ENCODE results near the gene ANO8. TPM values are rescaled to one million over a fixed set of nuclear protein-coding genes. Genes with fewer than 3 reads are reported as not detected.

Gene ANO8
- total RNA-seq, 4 donors from 2014 or later = 6.2 to 24.5 (median 9.9) TPM

DNA sequence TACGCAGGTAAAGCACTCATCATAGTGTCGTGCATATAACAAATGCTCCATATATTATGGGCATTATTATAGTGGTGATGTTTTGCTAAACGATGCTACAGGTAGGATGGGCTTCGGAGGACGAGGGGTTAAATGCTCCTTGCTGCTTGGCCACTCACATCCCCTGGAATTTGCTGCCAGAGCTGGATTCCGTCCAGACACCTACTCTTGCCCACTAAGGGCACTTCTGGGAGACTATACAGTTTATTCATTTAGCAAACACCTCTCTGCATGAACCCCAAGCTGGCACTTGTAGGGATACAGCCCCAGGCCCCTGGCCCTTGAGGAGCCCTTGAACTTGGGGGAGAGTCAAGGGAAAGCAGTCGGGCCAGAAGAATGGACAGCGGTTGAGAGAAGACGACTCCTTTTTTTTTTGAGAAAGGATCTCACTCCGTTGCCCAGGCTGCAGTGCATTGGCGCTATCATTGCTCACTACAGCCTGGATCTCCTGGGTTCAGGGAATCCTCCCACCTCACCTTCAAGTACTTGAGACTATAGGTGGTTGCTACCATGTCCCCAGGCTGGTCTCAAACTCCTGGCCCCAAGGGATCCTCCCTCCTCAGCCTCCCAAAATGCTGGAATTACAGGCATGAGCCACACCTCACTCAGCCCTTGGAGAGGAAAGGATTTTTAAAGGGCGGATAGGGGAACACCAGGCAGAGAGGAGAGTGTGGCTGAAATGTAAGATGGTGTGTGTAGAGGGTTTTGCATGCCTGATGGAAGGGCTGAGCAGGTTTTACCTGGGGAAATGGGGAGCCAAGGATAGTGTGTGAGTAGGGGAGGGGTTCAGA, 30.1 kb downstream of the ANO8 start:
- no peaks in the 10 kb centered on the region for H3K36me3 ChIP-seq
- peak overlapping the region; percentile 92 to 94 (median 94) for H3K27ac ChIP-seq
- in situ Hi-C loops (cut with MboI; ENCODE audit: low sequenced_read_pairs in 4 of 4) (no loop called here), intact Hi-C loops (cut with DNase I; ENCODE audit: low total_unique reads) (loop anchor here (1.0 kb wide), 3 partner anchors 37 to 229 kb away; partner anchors contain the start of genes BABAM1, HAUS8 and MYO9B)
- no peaks in the 10 kb centered on the region for H3K27me3 ChIP-seq
- H3K4me3 ChIP-seq = peak overlapping the region; percentile 64 to 83 (median 72)
- no peak for DNase-seq
- TF ChIP-seq, protein P1, sequence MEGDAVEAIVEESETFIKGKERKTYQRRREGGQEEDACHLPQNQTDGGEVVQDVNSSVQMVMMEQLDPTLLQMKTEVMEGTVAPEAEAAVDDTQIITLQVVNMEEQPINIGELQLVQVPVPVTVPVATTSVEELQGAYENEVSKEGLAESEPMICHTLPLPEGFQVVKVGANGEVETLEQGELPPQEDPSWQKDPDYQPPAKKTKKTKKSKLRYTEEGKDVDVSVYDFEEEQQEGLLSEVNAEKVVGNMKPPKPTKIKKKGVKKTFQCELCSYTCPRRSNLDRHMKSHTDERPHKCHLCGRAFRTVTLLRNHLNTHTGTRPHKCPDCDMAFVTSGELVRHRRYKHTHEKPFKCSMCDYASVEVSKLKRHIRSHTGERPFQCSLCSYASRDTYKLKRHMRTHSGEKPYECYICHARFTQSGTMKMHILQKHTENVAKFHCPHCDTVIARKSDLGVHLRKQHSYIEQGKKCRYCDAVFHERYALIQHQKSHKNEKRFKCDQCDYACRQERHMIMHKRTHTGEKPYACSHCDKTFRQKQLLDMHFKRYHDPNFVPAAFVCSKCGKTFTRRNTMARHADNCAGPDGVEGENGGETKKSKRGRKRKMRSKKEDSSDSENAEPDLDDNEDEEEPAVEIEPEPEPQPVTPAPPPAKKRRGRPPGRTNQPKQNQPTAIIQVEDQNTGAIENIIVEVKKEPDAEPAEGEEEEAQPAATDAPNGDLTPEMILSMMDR (IDR thresholded peaks at IDR 0.05 in 4 of 5, conservative IDR thresholded peaks at IDR 0.05 in 1 of 5) = no peak
- no peak for TF ChIP-seq POLR2A (IDR thresholded peaks at IDR 0.05)
- peaks cover 35 to 42% of the 10 kb centered on the region in 2 donors for H3K4me1 ChIP-seq
- ATAC-seq = no peak
- no peaks in the 10 kb centered on the region for H3K9me3 ChIP-seq

DNA sequence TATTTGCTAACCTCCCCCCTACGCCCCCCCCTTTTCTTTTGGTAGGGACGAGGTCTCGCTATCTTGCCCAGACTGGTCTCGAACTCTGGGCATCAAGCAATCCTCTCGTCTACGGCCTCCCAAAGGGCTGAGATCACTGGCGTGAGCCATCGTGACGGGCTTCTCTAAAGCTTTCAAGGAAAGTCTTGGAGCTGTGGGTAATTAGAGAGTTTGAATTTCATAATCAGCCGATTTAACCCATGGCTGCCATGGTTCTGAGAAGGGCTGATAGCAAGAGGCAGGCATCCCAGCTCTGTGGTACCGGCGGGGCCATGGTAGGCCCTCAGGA, 30.8 kb downstream of the ANO8 start:
- DNase-seq = no peak
- Histone ChIP-seq H3K27me3 (no peaks in the 10 kb centered on the region), H3K9me3 (no peaks in the 10 kb centered on the region), H3K36me3 (no peaks in the 10 kb centered on the region), H3K27ac (peak overlapping the region; percentile 92 to 94 (median 94)), H3K4me3 (peak overlapping the region in 3 of 4 donors; percentile 86), H3K4me1 (peaks cover 35 to 42% of the 10 kb centered on the region in 2 donors)
- intact Hi-C loops (cut with DNase I; ENCODE audit: low total_unique reads) = loop anchor here (1.0 kb wide), 2 partner anchors 43 to 89 kb away; partner anchors contain the start of gene USE1
- in situ Hi-C loops (cut with MboI; ENCODE audit: low sequenced_read_pairs in 4 of 4) = no loop called here
- no peak for ATAC-seq
- no peak for TF ChIP-seq POLR2A (IDR thresholded peaks at IDR 0.05)
- TF ChIP-seq, protein P1 (IDR thresholded peaks at IDR 0.05 in 4 of 5, conservative IDR thresholded peaks at IDR 0.05 in 1 of 5) = no peak

DNA sequence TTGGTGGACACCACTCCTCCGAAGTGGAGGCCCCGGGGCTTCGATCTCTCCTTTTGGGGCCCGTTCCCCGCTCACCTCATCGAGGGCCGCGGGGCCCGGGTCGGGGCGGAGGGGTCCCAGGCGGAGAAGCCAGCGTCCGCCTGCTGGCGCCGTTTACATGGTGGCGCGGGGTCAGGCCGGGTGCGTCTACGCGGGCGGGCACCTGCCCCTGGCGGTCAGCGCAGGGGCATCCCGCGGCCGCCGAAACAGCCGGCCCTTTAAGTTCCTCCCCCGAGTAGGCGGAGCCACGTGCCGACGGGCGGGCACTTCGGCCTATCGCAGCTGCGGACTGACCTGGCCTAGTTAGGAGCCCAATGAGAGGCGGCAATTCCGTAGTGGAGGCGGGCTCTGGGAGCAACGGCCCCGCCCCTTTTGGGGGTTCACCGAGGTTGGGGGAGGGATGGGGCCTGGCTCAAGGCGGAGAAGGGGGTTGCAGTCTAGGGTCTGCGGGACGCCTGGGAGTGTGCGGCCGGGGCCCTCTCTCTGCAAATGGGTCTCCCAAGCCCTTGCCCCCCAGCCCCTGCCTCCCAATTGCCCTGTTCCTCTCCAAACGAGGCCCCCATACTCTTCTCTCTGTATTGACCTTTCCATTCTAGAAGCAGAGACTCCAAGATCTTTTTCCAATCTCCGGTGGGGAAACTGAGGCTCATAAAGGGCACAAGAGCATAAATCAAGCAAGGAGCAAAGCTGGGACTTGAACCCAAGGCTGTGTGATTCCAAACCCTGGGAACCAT, 31.3 kb downstream of the ANO8 start, which contains the start of gene ABHD8:
TSS of gene ABHD8 (minus strand) at position 259 of the 773 bp plus-strand sequence. CDS start 1,809 bp downstream, outside the sequence.
- Histone ChIP-seq H3K4me3 (peak within 1 kb of the TSS; percentile 86 to 93 (median 86)), H3K9me3 (no peaks in the 10 kb centered on the region), H3K4me1 (peaks cover 35 to 42% of the 10 kb centered on the region in 2 donors), H3K27ac (peak within 1 kb of the TSS; percentile 92 to 94 (median 94)), H3K36me3 (no peaks in the 10 kb centered on the region), H3K27me3 (no peaks in the 10 kb centered on the region)
- ATAC-seq (peak; percentile 78 to 82), DNase-seq (peak; percentile 97 to 98)
- intact Hi-C loops (cut with DNase I; ENCODE audit: low total_unique reads) (loop anchor here (1.0 kb wide), 2 partner anchors 42 to 88 kb away; partner anchors contain the start of gene USE1), in situ Hi-C loops (cut with MboI; ENCODE audit: low sequenced_read_pairs in 4 of 4) (no loop called here)
- TF ChIP-seq, protein P1 (IDR thresholded peaks at IDR 0.05 in 4 of 5, conservative IDR thresholded peaks at IDR 0.05 in 1 of 5) = peak; percentile 76 to 91 (median 83)
- TF ChIP-seq POLR2A (IDR thresholded peaks at IDR 0.05) = peak; percentile 84 to 91

DNA sequence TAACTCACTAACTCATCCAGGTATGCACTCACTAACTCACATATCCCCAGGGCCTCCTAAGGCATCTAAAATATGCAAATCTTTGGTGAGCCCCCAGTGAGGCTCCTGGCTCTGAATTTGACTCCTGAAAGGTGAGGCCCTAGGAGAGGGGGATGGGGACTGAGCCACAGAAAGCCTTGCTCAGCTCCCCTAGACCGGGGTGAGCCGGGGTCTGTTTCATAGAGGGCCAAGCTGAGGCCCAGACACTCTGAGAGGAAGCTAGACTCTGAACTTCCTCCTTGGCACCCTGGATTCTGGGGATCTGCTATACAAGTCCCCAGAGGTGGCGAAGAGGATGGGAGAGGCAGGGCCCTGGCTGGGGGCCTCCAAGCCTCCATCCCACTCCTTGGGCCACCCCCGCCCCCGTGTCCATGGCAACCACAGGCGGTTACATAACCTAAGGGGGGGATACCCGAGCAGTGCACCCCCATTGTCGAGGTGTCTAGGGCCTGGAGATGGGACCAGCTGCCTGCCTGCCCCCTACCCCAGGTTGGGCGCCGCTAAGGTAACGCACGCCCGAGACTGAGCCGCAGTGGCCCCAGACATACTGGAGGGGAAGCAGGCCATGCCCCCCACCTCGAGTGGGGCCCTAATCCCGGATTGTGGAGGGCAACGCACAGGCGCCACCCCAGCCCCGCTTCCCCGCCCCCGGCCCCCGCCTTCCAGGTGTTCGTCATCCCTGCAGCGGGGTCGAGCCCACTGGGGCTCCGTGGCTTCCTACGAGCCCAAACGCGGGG, 32.1 kb downstream of the ANO8 start:
- no peak for TF ChIP-seq POLR2A (IDR thresholded peaks at IDR 0.05)
- TF ChIP-seq, protein P1 (IDR thresholded peaks at IDR 0.05 in 4 of 5, conservative IDR thresholded peaks at IDR 0.05 in 1 of 5) = no peak
- peak overlapping the region; percentile 86 to 93 (median 86) for H3K4me3 ChIP-seq
- no peaks in the 10 kb centered on the region for H3K9me3 ChIP-seq
- no peaks in the 10 kb centered on the region for H3K27me3 ChIP-seq
- H3K27ac ChIP-seq = peak overlapping the region; percentile 92 to 94 (median 94)
- intact Hi-C loops (cut with DNase I; ENCODE audit: low total_unique reads) = loop anchor here (1.0 kb wide), 2 partner anchors 41 to 87 kb away; partner anchors contain the start of gene USE1
- peaks cover 35 to 42% of the 10 kb centered on the region in 2 donors for H3K4me1 ChIP-seq
- no peak for DNase-seq
- ATAC-seq = no peak
- in situ Hi-C loops (cut with MboI; ENCODE audit: low sequenced_read_pairs in 4 of 4) = no loop called here
- no peaks in the 10 kb centered on the region for H3K36me3 ChIP-seq
